ENCODE measurements around the gene OSBPL9. TPM values are rescaled to one million over a fixed set of nuclear protein-coding genes. Genes with fewer than 3 reads are reported as not detected.

OSBPL9 gene
- total RNA-seq, 2 donors from 2014 or later = 59.0 to 59.7 TPM

GRCh38 chr1:51733793-51734522 is 117.1 kb downstream of the OSBPL9 start:
- no peak for ATAC-seq (replicated peaks in 1 of 2)
- Mint-ChIP-seq H3K36me3 (ENCODE audit: insufficient read depth in 2 of 2) (no peaks in the 10 kb centered on the region), H3K4me3 (no peak overlapping the region), H3K9me3 (no peaks in the 10 kb centered on the region), H3K4me1 (ENCODE audit: low read depth) (peaks cover 62% of the 10 kb centered on the region), H3K27me3 (ENCODE audit: low read depth) (no peaks in the 10 kb centered on the region), H3K27ac (no peak overlapping the region)
- no peak for DNase-seq

GRCh38 chr1:51734896-51735745 is 118.2 kb downstream of the OSBPL9 start:
- no peaks in the 10 kb centered on the region for H3K36me3 Mint-ChIP-seq (ENCODE audit: insufficient read depth in 2 of 2)
- peak in 1 of 2 donors; percentile 32 for ATAC-seq (replicated peaks in 1 of 2)
- H3K27me3 Mint-ChIP-seq (ENCODE audit: low read depth) = no peaks in the 10 kb centered on the region
- peaks cover 68% of the 10 kb centered on the region for H3K4me1 Mint-ChIP-seq (ENCODE audit: low read depth)
- H3K27ac Mint-ChIP-seq = peak overlapping the region; percentile 8
- no peak for DNase-seq
- H3K9me3 Mint-ChIP-seq = no peaks in the 10 kb centered on the region
- peak overlapping the region in 1 of 2 donors; percentile 27 for H3K4me3 Mint-ChIP-seq

- H3K9me3 Mint-ChIP-seq = no peaks in the 10 kb centered on the region
- no peaks in the 10 kb centered on the region for H3K27me3 Mint-ChIP-seq (ENCODE audit: low read depth)
- no peaks in the 10 kb centered on the region for H3K36me3 Mint-ChIP-seq (ENCODE audit: insufficient read depth in 2 of 2)
- H3K4me3 Mint-ChIP-seq = peak overlapping the region in 1 of 2 donors; percentile 27
- H3K4me1 Mint-ChIP-seq (ENCODE audit: low read depth) = peaks cover 68% of the 10 kb centered on the region
- DNase-seq = no peak
- no peak for ATAC-seq (replicated peaks in 1 of 2)
- peak overlapping the region; percentile 8 for H3K27ac Mint-ChIP-seq
Measured at GRCh38 chr1:51735746-51736254, 118.9 kb downstream of the OSBPL9 start.

GRCh38 chr1:51736702-51737101 is 119.8 kb downstream of the OSBPL9 start:
- H3K27me3 Mint-ChIP-seq (ENCODE audit: low read depth) = no peaks in the 10 kb centered on the region
- ATAC-seq (replicated peaks in 1 of 2) = peak in 1 of 2 donors; percentile 35
- H3K27ac Mint-ChIP-seq = no peak overlapping the region
- peaks cover 70% of the 10 kb centered on the region for H3K4me1 Mint-ChIP-seq (ENCODE audit: low read depth)
- H3K36me3 Mint-ChIP-seq (ENCODE audit: insufficient read depth in 2 of 2) = peaks cover 0 to 1% of the 10 kb centered on the region in 2 donors
- peak overlapping the region in 1 of 2 donors; percentile 29 for H3K4me3 Mint-ChIP-seq
- DNase-seq = no peak
- no peaks in the 10 kb centered on the region for H3K9me3 Mint-ChIP-seq

DNA sequence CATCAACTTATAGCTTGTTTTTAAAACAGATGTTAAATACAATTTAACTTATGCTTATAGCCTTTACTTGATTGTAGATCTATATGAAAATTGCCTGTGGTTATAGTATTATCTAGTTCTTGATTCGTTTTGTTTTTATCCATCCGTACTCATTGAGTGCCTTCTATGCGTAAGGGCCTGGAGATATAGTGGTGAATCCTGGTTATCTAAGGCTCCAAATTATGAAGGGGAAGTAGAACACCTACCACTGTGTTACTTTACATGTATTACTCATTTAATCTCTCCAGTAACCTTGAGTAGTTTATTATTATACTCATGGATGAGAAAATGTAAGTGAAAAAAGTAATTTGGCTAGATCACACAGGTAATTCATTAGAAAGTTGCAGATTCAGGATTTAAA is 121.8 kb downstream of the OSBPL9 start:
- H3K4me3 Mint-ChIP-seq = no peak overlapping the region
- ATAC-seq (replicated peaks in 1 of 2) = no peak
- no peak for DNase-seq
- peaks cover 61% of the 10 kb centered on the region for H3K4me1 Mint-ChIP-seq (ENCODE audit: low read depth)
- H3K27ac Mint-ChIP-seq = peak overlapping the region; percentile 83
- no peaks in the 10 kb centered on the region for H3K27me3 Mint-ChIP-seq (ENCODE audit: low read depth)
- peaks cover 0 to 3% of the 10 kb centered on the region in 2 donors for H3K36me3 Mint-ChIP-seq (ENCODE audit: insufficient read depth in 2 of 2)
- no peaks in the 10 kb centered on the region for H3K9me3 Mint-ChIP-seq

- no peaks in the 10 kb centered on the region for H3K27me3 Mint-ChIP-seq (ENCODE audit: low read depth)
- no peak overlapping the region for H3K4me3 Mint-ChIP-seq
- no peak for ATAC-seq (replicated peaks in 1 of 2)
- peaks cover 0 to 3% of the 10 kb centered on the region in 2 donors for H3K36me3 Mint-ChIP-seq (ENCODE audit: insufficient read depth in 2 of 2)
- no peaks in the 10 kb centered on the region for H3K9me3 Mint-ChIP-seq
- DNase-seq = no peak
- no peak overlapping the region for H3K27ac Mint-ChIP-seq
- H3K4me1 Mint-ChIP-seq (ENCODE audit: low read depth) = peaks cover 48% of the 10 kb centered on the region
Measured at GRCh38 chr1:51740652-51741051, 123.8 kb downstream of the OSBPL9 start.

- Mint-ChIP-seq H3K9me3 (no peaks in the 10 kb centered on the region), H3K36me3 (ENCODE audit: insufficient read depth in 2 of 2) (peaks cover 0 to 3% of the 10 kb centered on the region in 2 donors)
- no peak for ATAC-seq (replicated peaks in 1 of 2)
Measured at GRCh38 chr1:51741121-51741681, 124.3 kb downstream of the OSBPL9 start.

DNA sequence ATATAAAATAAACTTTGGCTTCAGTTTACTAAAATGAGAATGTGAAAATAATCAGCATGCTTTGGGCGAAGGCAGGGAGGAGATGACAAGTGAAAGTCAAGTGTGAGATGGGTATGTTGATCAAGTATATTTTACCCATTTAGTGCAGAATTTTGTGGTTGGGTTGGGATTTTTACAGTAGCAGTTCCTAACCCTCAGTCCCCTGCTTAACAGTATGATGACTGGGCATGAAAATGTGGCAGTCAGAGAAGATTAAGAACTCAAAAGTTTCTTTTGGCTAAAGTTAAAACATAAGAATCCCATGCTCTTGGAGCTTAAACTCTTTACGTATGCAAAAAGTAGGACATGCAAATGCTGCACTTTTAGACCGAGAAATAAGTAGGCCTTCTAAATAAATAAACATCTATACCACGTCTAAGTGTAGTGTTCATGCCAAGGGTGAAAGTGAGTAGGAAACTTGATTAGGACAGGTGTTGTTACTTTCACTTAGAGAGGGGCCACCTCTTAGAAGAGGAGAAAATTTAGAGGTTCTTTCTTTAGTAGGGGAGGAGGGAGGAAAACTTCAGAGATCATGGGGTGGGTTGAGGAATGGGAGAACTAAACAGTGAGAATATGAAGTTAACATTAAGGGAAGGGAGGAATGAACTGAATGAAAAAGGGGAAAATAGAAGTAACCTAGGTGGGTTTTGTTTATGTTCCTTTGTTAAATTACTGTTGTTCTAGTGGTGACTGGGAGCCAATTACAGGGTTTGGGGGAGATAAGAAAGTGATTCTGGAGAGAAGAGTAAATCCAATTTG is 127.8 kb downstream of the OSBPL9 start:
- H3K27ac Mint-ChIP-seq = no peak overlapping the region
- ATAC-seq (replicated peaks in 1 of 2) = no peak
- peaks cover 29% of the 10 kb centered on the region for H3K4me1 Mint-ChIP-seq (ENCODE audit: low read depth)
- H3K4me3 Mint-ChIP-seq = no peak overlapping the region
- no peaks in the 10 kb centered on the region for H3K27me3 Mint-ChIP-seq (ENCODE audit: low read depth)
- no peaks in the 10 kb centered on the region for H3K9me3 Mint-ChIP-seq
- DNase-seq = no peak
- H3K36me3 Mint-ChIP-seq (ENCODE audit: insufficient read depth in 2 of 2) = peaks cover 0 to 7% of the 10 kb centered on the region in 2 donors

More at GRCh38 chr1:51741121-51741681, 124.3 kb downstream of the OSBPL9 start:
- no peaks in the 10 kb centered on the region for H3K27me3 Mint-ChIP-seq (ENCODE audit: low read depth)
- no peak overlapping the region for H3K4me3 Mint-ChIP-seq
- peaks cover 43% of the 10 kb centered on the region for H3K4me1 Mint-ChIP-seq (ENCODE audit: low read depth)
- DNase-seq = no peak
- H3K27ac Mint-ChIP-seq = peak overlapping the region; percentile 68

GRCh38 chr1:51745304-51745570 is 128.3 kb downstream of the OSBPL9 start:
- Mint-ChIP-seq H3K4me1 (ENCODE audit: low read depth) (peaks cover 24% of the 10 kb centered on the region), H3K27me3 (ENCODE audit: low read depth) (no peaks in the 10 kb centered on the region), H3K27ac (no peak overlapping the region), H3K4me3 (no peak overlapping the region), H3K36me3 (ENCODE audit: insufficient read depth in 2 of 2) (peaks cover 0 to 7% of the 10 kb centered on the region in 2 donors), H3K9me3 (no peaks in the 10 kb centered on the region)
- no peak for ATAC-seq (replicated peaks in 1 of 2)
- DNase-seq = no peak

GRCh38 chr1:51749151-51749550 is 132.3 kb downstream of the OSBPL9 start:
- H3K4me3 Mint-ChIP-seq = no peak overlapping the region
- H3K9me3 Mint-ChIP-seq = peaks cover 0 to 2% of the 10 kb centered on the region in 2 donors
- H3K4me1 Mint-ChIP-seq (ENCODE audit: low read depth) = peaks cover 12% of the 10 kb centered on the region
- H3K36me3 Mint-ChIP-seq (ENCODE audit: insufficient read depth in 2 of 2) = peaks cover 5 to 10% of the 10 kb centered on the region in 2 donors
- H3K27me3 Mint-ChIP-seq (ENCODE audit: low read depth) = no peaks in the 10 kb centered on the region
- no peak for ATAC-seq (replicated peaks in 1 of 2)
- no peak for DNase-seq
- no peak overlapping the region for H3K27ac Mint-ChIP-seq

DNA sequence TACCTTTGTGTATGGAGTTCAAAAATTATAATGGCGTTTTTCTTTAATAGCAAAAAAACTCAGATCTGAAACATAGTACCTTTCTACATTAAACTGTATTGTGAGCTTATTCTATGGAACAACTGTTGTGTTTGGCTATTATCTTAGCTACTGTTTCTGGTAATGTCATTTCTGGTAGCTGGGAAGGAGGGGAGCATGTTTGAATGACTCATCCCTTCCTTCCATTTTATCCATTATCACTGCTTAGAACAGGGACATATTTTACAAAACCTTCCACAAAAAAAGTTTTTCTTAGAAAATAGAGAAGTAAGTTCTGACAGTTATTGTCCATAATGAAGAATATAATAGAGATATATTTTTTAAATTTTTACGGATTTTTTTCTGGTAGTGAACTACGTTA is 133.3 kb downstream of the OSBPL9 start:
- Mint-ChIP-seq H3K9me3 (peaks cover 0 to 2% of the 10 kb centered on the region in 2 donors), H3K4me3 (no peak overlapping the region), H3K27me3 (ENCODE audit: low read depth) (no peaks in the 10 kb centered on the region), H3K36me3 (ENCODE audit: insufficient read depth in 2 of 2) (peaks cover 5 to 10% of the 10 kb centered on the region in 2 donors), H3K4me1 (ENCODE audit: low read depth) (peaks cover 7% of the 10 kb centered on the region), H3K27ac (no peak overlapping the region)
- no peak for DNase-seq
- ATAC-seq (replicated peaks in 1 of 2) = no peak

DNA sequence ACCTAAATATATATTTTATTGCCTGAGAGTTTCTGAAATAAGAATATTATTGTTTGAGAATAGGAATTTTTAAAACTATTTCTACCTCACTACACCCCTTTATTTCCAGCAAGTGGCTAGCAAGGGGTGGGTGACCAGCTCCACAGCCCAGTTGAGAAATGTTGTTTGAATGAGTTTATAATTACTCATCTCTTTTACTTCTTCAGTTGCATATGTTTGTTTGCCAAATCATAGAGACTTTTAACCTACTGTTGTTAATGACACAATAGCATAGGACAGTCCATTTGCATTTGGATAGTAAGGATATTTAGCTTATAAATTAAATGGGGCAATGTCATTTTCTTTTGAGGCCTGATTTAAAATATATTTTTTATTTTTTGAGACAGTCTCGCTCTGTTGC is 133.8 kb downstream of the OSBPL9 start:
- H3K9me3 Mint-ChIP-seq = peaks cover 0 to 2% of the 10 kb centered on the region in 2 donors
- DNase-seq = no peak
- H3K36me3 Mint-ChIP-seq (ENCODE audit: insufficient read depth in 2 of 2) = peaks cover 5 to 13% of the 10 kb centered on the region in 2 donors
- H3K27ac Mint-ChIP-seq = no peak overlapping the region
- no peaks in the 10 kb centered on the region for H3K27me3 Mint-ChIP-seq (ENCODE audit: low read depth)
- no peak overlapping the region for H3K4me3 Mint-ChIP-seq
- ATAC-seq (replicated peaks in 1 of 2) = no peak
- H3K4me1 Mint-ChIP-seq (ENCODE audit: low read depth) = peaks cover 12% of the 10 kb centered on the region
